T-cell (primary cell): ENCODE data around the gene RNU2-63P. TPM values are rescaled to one million over a fixed set of nuclear protein-coding genes. Genes with fewer than 3 reads are reported as not detected.
"Not testable (repeated sequence)": the region's sequence is repeated elsewhere in the genome, so short reads cannot be mapped to it uniquely, and the experiment has no call there.

ENCODE experiments used
- ATAC-seq, 4 experiments: fragments of 200-7000 bp in 3 of 4; fragments of 150-1000 bp in 1 of 4; cut with Tn5 transposase; replicated peaks in 1 of 4; 1 replicate in 3 of 4; 2 replicates in 1 of 4; pipeline ENCODE4 v1.10.0; 2021; ENCODE audit warnings: moderate library complexity in 3 of 4, mild to moderate bottlenecking in 2 of 4, moderate number of reproducible peaks in 1 of 4
- CTCF ChIA-PET, 2 donors: fragments of 300-600 bp; sonication (Branson Sonifier 250); formaldehyde crosslinking; loops; one replicate each; lab custom pipeline; 2022; ENCODE audit warnings: antibody characterized with exemption in 2 of 2; lab: Charles Lee
- POLR2A ChIA-PET, 2 donors: fragments of 300-600 bp; sonication (Branson Sonifier 250); formaldehyde crosslinking; loops; one replicate each; lab custom pipeline; 2022; ENCODE audit warnings: antibody characterized with exemption in 2 of 2; lab: Charles Lee
- DNase-seq, 35 experiments: peaks; one replicate each; pipeline versions ENCODE4 v3.0.0 to v3.0.0-alpha.2; 2013 to 2023
- H3K27ac ChIP-seq: one replicate; pipeline ENCODE4 v1.5.1; 2013; ENCODE audit warnings: low read length
- H3K27me3 ChIP-seq, 2 experiments: replicated peaks in 1 of 2; 1 replicate in 1 of 2; 2 replicates in 1 of 2; pipeline versions ENCODE4 v1.6.1 to v1.7.0; 2013; ENCODE audit warnings: low read length in 1 of 2, mixed read lengths in 1 of 2; ENCODE audit not compliant: control insufficient read depth in 2 of 2, insufficient read depth in 2 of 2; ENCODE audit errors: extremely low read depth in 1 of 2
- H3K36me3 ChIP-seq, 2 donors: 1 replicate in 1 of 2; 2 replicates in 1 of 2; pipeline versions ENCODE4 v1.6.1 to v1.7.0; 2013; ENCODE audit warnings: low read length in 1 of 2; ENCODE audit not compliant: control insufficient read depth in 2 of 2, insufficient read depth in 1 of 2; ENCODE audit errors: extremely low read depth in 1 of 2
- H3K4me1 ChIP-seq, 2 experiments: 1 replicate in 1 of 2; 2 replicates in 1 of 2; pipeline versions ENCODE4 v1.6.1 to v1.7.0; 2013; ENCODE audit warnings: low read length in 2 of 2, mixed read lengths in 1 of 2; ENCODE audit not compliant: insufficient read depth in 2 of 2, control insufficient read depth in 1 of 2; ENCODE audit errors: extremely low read depth in 1 of 2
- H3K4me3 ChIP-seq, 2 donors: 1 replicate in 1 of 2; 2 replicates in 1 of 2; pipeline versions ENCODE4 v1.5.1 to v1.7.0; 2013; ENCODE audit warnings: mild to moderate bottlenecking in 2 of 2, low read length in 1 of 2, moderate library complexity in 1 of 2; ENCODE audit not compliant: control insufficient read depth in 1 of 2; ENCODE audit errors: extremely low read depth in 1 of 2
- H3K9me3 ChIP-seq: 2 replicates; pipeline ENCODE4 v1.7.0; 2013
- H3K27ac Mint-ChIP-seq, 2 donors: one replicate each; pipeline ENCODE4 v1.8.0; 2020 to 2021; ENCODE audit warnings: mild to moderate bottlenecking in 2 of 2, mixed read lengths in 2 of 2
- H3K27me3 Mint-ChIP-seq, 2 donors: one replicate each; pipeline ENCODE4 v1.8.0; 2021 to 2022; ENCODE audit warnings: mixed read lengths in 2 of 2
- H3K36me3 Mint-ChIP-seq: one replicate; pipeline ENCODE4 v1.8.0; 2021; ENCODE audit warnings: mixed read lengths
- H3K4me1 Mint-ChIP-seq, 3 donors: one replicate each; pipeline ENCODE4 v1.8.0; 2020 to 2022; ENCODE audit warnings: mixed read lengths in 3 of 3, mild to moderate bottlenecking in 1 of 3
- H3K4me3 Mint-ChIP-seq, 3 donors: one replicate each; pipeline ENCODE4 v1.8.0; 2020 to 2022; ENCODE audit warnings: mild to moderate bottlenecking in 3 of 3, mixed read lengths in 3 of 3, moderate library complexity in 3 of 3
- H3K9me3 Mint-ChIP-seq, 3 donors: one replicate each; pipeline ENCODE4 v1.8.0; 2020 to 2022; ENCODE audit warnings: mixed read lengths in 3 of 3
- WGBS: methylation state at CpG from one replicate; pipeline ENCODE4 v1.1.5; 2013; ENCODE audit warnings: missing lambda C conversion rate; ENCODE audit not compliant: insufficient coverage; 5-methylcytosine and 5-hydroxymethylcytosine counted together
- total RNA-seq, 35 experiments: library from RNA in 6 of 35; stranded (reverse) in 6 of 35; fragments of 120-200 nt in 1 of 35; gene quantifications; one replicate each; pipeline versions ENCODE4 v1.2.1 to v1.2.4 and lab custom pipeline; 2013 to 2026

Gene RNU2-63P
- total RNA-seq, 5 donors from 2014 or later (not counting 1 experiment from before 2014, with no cell fraction given): 4.0 to 18.7 (median 13.3) TPM; not detected in 2

- CTCF ChIA-PET, DNase-seq, H3K9me3 Mint-ChIP-seq, H3K27me3 Mint-ChIP-seq, H3K36me3 ChIP-seq, H3K9me3 ChIP-seq, H3K27ac ChIP-seq, H3K4me3 ChIP-seq, H3K36me3 Mint-ChIP-seq, H3K27ac Mint-ChIP-seq, H3K4me3 Mint-ChIP-seq, POLR2A ChIA-PET, H3K27me3 ChIP-seq, ATAC-seq, H3K4me1 ChIP-seq, H3K4me1 Mint-ChIP-seq: not testable (repeated sequence)
- WGBS: no CpG with 5 or more reads among the region's 3 CpGs
Measured at GRCh38 chr2:87981182-87981581, 35.2 kb downstream of the RNU2-63P start.

- H3K27me3 Mint-ChIP-seq, H3K27ac Mint-ChIP-seq, DNase-seq, H3K4me3 Mint-ChIP-seq, H3K9me3 Mint-ChIP-seq, H3K4me1 ChIP-seq, H3K36me3 ChIP-seq, H3K4me1 Mint-ChIP-seq, H3K4me3 ChIP-seq, H3K27ac ChIP-seq, H3K27me3 ChIP-seq, POLR2A ChIA-PET, H3K9me3 ChIP-seq, H3K36me3 Mint-ChIP-seq, CTCF ChIA-PET: not testable (repeated sequence)
- ATAC-seq: peak in 2 of 4 experiments; percentile 55 to 56
- no CpG with 5 or more reads among the region's 17 CpGs for WGBS
Measured at GRCh38 chr2:87972385-87972784, 44.0 kb downstream of the RNU2-63P start.

Other genes with a start within 250 kb of the RNU2-63P start
- 10 to 100 TPM in 3 of 5 donors, 1 to 10 TPM in 2; 3.1 to 18.1 (median 10.5) TPM for gene RGPD2, start 190.8 kb downstream of the RNU2-63P start, total RNA-seq
- gene KRCC1, start 39.2 kb upstream of the RNU2-63P start, total RNA-seq: 10 to 100 TPM in 4 of 5 donors, 1 to 10 TPM in 1; 9.0 to 24.9 (median 20.7) TPM
- not detected for gene SMYD1, start 51.3 kb upstream of the RNU2-63P start, total RNA-seq
- gene FABP1, start 111.5 kb upstream of the RNU2-63P start, total RNA-seq: under 1 TPM in 3 of 5 donors, not detected in 2; 0.49 to 0.76 (median 0.73) TPM
- 1 to 10 TPM in 3 of 5 donors, under 1 TPM in 2; 0.40 to 3.5 (median 1.6) TPM for gene THNSL2, start 153.8 kb upstream of the RNU2-63P start, total RNA-seq